Measurements from ENCODE around the gene KCNJ15. TPM values are rescaled to one million over a fixed set of nuclear protein-coding genes. Genes with fewer than 3 reads are reported as not detected.

The KCNJ15 gene
- total and polyA plus RNA-seq, 2 of the 8 experiments (the other 6 are each of a cell fraction or from before 2014, with no cell fraction given): under 0.01 TPM; not detected in 1

- Histone ChIP-seq H3K14ac (ENCODE audit: insufficient read length) (no peak overlapping the region), H3K23me2 (ENCODE audit: low read depth, low read length) (no peaks in the 10 kb centered on the region), H3K27me3 (replicated peaks in 1 of 4; ENCODE audit: control insufficient read depth in 3 of 4, extremely low read depth in 1 of 4, insufficient read depth in 3 of 4, low read length in 3 of 4) (no peaks in the 10 kb centered on the region), H2BK20ac (ENCODE audit: low read length) (peak overlapping the region; percentile 97; the same call in 1 of the 2 replicates), H4K5ac (ENCODE audit: insufficient read length, low read depth, low read length) (no peak overlapping the region), H3K4me3 (ENCODE audit: extremely low read depth in 1 of 4, insufficient read depth in 2 of 4, low read depth in 3 of 4, low read length in 4 of 4) (peak overlapping the region in 1 of 4 experiments; percentile 15; a peak in 1 of 8 replicates), H3K4me1 (replicated peaks in 1 of 4; ENCODE audit: control insufficient read depth in 3 of 4, insufficient read depth in 4 of 4, low read length in 3 of 4) (peaks cover 0 to 11% (median 6%) of the 10 kb centered on the region in 4 experiments; a peak in 4 of 7 replicates), H3K23ac (ENCODE audit: insufficient read length) (no peak overlapping the region), H2AK5ac (ENCODE audit: low read depth, low read length) (no peak overlapping the region), H2AFZ (ENCODE audit: low read length) (no peak overlapping the region), H3K4me2 (ENCODE audit: insufficient read depth in 1 of 2, low read depth in 2 of 2, low read length in 2 of 2) (peak overlapping the region; percentile 8 to 54; a peak in 2 of 4 replicates), H4K91ac (replicated peaks; ENCODE audit: insufficient read length, low read length) (peak overlapping the region; percentile 58), H3K79me2 (ENCODE audit: control insufficient read depth in 1 of 2, insufficient read depth in 2 of 2, low read length in 2 of 2) (no peaks in the 10 kb centered on the region), H2BK15ac (ENCODE audit: low read length) (0 out of 2 replicates have a peak overlapping the region, but pooled peaks have one; percentile 92), H3K4ac (replicated peaks; ENCODE audit: insufficient read length, low read depth, low read length) (no peak overlapping the region), H3K9me3 (ENCODE audit: insufficient read depth in 2 of 2, low read depth in 1 of 2, low read length in 1 of 2) (peaks cover 62 to 75% of the 10 kb centered on the region in 2 experiments), H3K79me1 (ENCODE audit: low read depth, low read length) (no peaks in the 10 kb centered on the region), H4K20me1 (replicated peaks in 1 of 2; ENCODE audit: control insufficient read depth in 1 of 2, insufficient read depth in 2 of 2, low read length in 2 of 2) (no peaks in the 10 kb centered on the region), H4K8ac (ENCODE audit: extremely low read depth, insufficient read depth, low read length) (no peak overlapping the region; the same call in 1 of the 2 replicates), H3K36me3 (ENCODE audit: control insufficient read depth in 2 of 4, insufficient read depth in 4 of 4, low read length in 3 of 4) (peaks cover 0 to 21% (median 0%) of the 10 kb centered on the region in 4 experiments; a peak in 3 of 8 replicates), H3K18ac (ENCODE audit: extremely low read depth, low read length) (peak overlapping the region; percentile 13; the same call in 1 of the 2 replicates), H2BK120ac (replicated peaks; ENCODE audit: low read depth, low read length) (no peak overlapping the region), H2BK12ac (ENCODE audit: low read depth, low read length) (peak overlapping the region; percentile 88), H2BK5ac (ENCODE audit: low read depth, low read length) (peak overlapping the region; percentile 73; the same call in 1 of the 2 replicates), H3K56ac (replicated peaks; ENCODE audit: insufficient read length, low read depth, low read length) (no peak overlapping the region), H3K9ac (replicated peaks in 1 of 4; ENCODE audit: extremely low read depth in 1 of 4, low read depth in 3 of 4, low read length in 3 of 4) (no peak overlapping the region), H3K27ac (ENCODE audit: low read depth, low read length) (peak overlapping the region; percentile 17; the same call in 1 of the 2 replicates)
- DNase-seq (ENCODE audit: low read depth in 1 of 2, low spot score in 2 of 2): no peak
- TF ChIP-seq JUND (IDR thresholded peaks at IDR 0.05; ENCODE audit: low read length): no peak
- TF ChIP-seq ASH2L (IDR thresholded peaks at IDR 0.05; ENCODE audit: low read length): no peak
- TF ChIP-seq HDAC6 (IDR thresholded peaks at IDR 0.05; ENCODE audit: low read depth, low read length): no peak
- TF ChIP-seq SIRT6 (IDR thresholded peaks at IDR 0.05; ENCODE audit: low read length): no peak
- TF ChIP-seq POLR2A (IDR thresholded peaks at IDR 0.05; ENCODE audit: control extremely low read depth in 1 of 2, low read depth in 2 of 2, low read length in 2 of 2): no peak
- TF ChIP-seq MAX (IDR thresholded peaks at IDR 0.05): no peak
- no peak for TF ChIP-seq RXRA (IDR thresholded peaks at IDR 0.05; ENCODE audit: insufficient read depth, low read depth, low read length)
- no peak for TF ChIP-seq E2F6 (IDR thresholded peaks at IDR 0.05)
- TF ChIP-seq HDAC2 (IDR thresholded peaks at IDR 0.05; ENCODE audit: borderline replicate concordance in 1 of 2, low read depth in 2 of 2, low read length in 2 of 2): no peak
- no peak for TF ChIP-seq EP300 (IDR thresholded peaks at IDR 0.05; ENCODE audit: borderline replicate concordance in 1 of 2, low read depth in 2 of 2, low read length in 2 of 2)
- no peak for TF ChIP-seq ZNF274 (IDR thresholded peaks at IDR 0.05; ENCODE audit: borderline replicate concordance, extremely low read depth, low read length)
- no peak for TF ChIP-seq KDM1A (IDR thresholded peaks at IDR 0.05; ENCODE audit: borderline replicate concordance, low read length)
- CTCF ChIA-PET (ENCODE audit: partially characterized antibody): interaction anchor here (1.2 kb wide), 2 partner anchors 69 to 128 kb away, joined by 3 to 5 read pairs; no protein-coding TSS in a partner anchor
- POLR2A ChIA-PET (ENCODE audit: partially characterized antibody): no interaction called here
- FAIRE-seq: no peak
Observed at GRCh38 chr21:38227401-38227800, 29.4 kb upstream of the KCNJ15 start.

All from H1 (cell line).